PC-3 (cell line): Measurements from ENCODE around the gene DCDC1. TPM values are rescaled to one million over a fixed set of nuclear protein-coding genes. Genes with fewer than 3 reads are reported as not detected.

Experiments
- ATAC-seq: fragments of 200-7000 bp; cut with Tn5 transposase; 2 replicates; pipeline ENCODE4 v1.9.1; 2020; ENCODE audit warnings: mild to moderate bottlenecking, moderate library complexity
- BruUV-seq: library from RNA; stranded (reverse); fragments of 400-500 nt; replicated peaks from 2 replicates; lab custom pipeline; 2021; lab: Mats Ljungman, UMichigan
- CTCF ChIA-PET: fragments of 300-600 bp; sonication (Branson Sonifier 250); formaldehyde crosslinking; loops from one replicate; lab custom pipeline; 2022; ENCODE audit warnings: antibody characterized with exemption; lab: Charles Lee
- POLR2A ChIA-PET: fragments of 300-600 bp; sonication (Branson Sonifier 250); formaldehyde crosslinking; loops from one replicate; lab custom pipeline; 2022; ENCODE audit warnings: antibody characterized with exemption; ENCODE audit not compliant: unreplicated experiment; lab: Charles Lee
- DNase-seq: peaks from one replicate; pipeline ENCODE4 v3.0.0-alpha.2; 2015
- H2AFZ ChIP-seq: fragments of 300-600 bp; sonication (generic); 2 replicates; pipeline ENCODE4 v1.6.0; 2016; ENCODE audit warnings: antibody characterized with exemption, low read length
- H3F3A ChIP-seq: fragments of 300-600 bp; sonication (generic); one replicate; pipeline ENCODE4 v1.6.0; 2017; ENCODE audit warnings: antibody characterized with exemption, low read length, control low read depth, mild to moderate bottlenecking; ENCODE audit not compliant: unreplicated experiment
- H3K27ac ChIP-seq: fragments of 300-600 bp; sonication (generic); 2 replicates; pipeline ENCODE4 v1.5.1; 2016; ENCODE audit warnings: mild to moderate bottlenecking, low read length
- H3K27me3 ChIP-seq: fragments of 300-600 bp; sonication (generic); 2 replicates; pipeline ENCODE4 v1.6.1; 2016; ENCODE audit warnings: low read length, mixed read lengths
- H3K36me3 ChIP-seq: fragments of 300-600 bp; sonication (generic); 2 replicates; pipeline ENCODE4 v1.6.1; 2016; ENCODE audit warnings: low read depth, mixed run types, low read length, mixed read lengths
- H3K4me1 ChIP-seq: fragments of 300-600 bp; sonication (generic); 2 replicates; pipeline ENCODE4 v1.5.1; 2016; ENCODE audit warnings: low read length; ENCODE audit not compliant: insufficient read depth
- H3K4me2 ChIP-seq: fragments of 300-600 bp; sonication (generic); 2 replicates; pipeline ENCODE4 v1.6.0; 2016; ENCODE audit warnings: low read length
- H3K4me3 ChIP-seq: fragments of 300-600 bp; sonication (generic); 2 replicates; pipeline ENCODE4 v1.5.1; 2016; ENCODE audit warnings: mild to moderate bottlenecking, low read length, mixed read lengths
- H3K79me2 ChIP-seq: fragments of 300-600 bp; sonication (generic); 2 replicates; pipeline ENCODE4 v1.6.1; 2017; ENCODE audit warnings: low read length, mixed read lengths
- H3K9ac ChIP-seq: fragments of 300-600 bp; sonication (generic); 2 replicates; pipeline ENCODE4 v1.6.0; 2016; ENCODE audit warnings: mild to moderate bottlenecking, low read length
- H3K9me2 ChIP-seq: fragments of 300-600 bp; sonication (generic); replicated peaks from 2 replicates; pipeline ENCODE4 v1.6.1; 2016; ENCODE audit warnings: mixed run types, low read length, mixed read lengths
- H3K9me3 ChIP-seq: fragments of 300-600 bp; sonication (generic); 2 replicates; pipeline ENCODE4 v1.6.1; 2016; ENCODE audit warnings: low read length, mixed read lengths
- H4K20me1 ChIP-seq: fragments of 300-600 bp; sonication (generic); 2 replicates; pipeline ENCODE4 v1.6.1; 2016; ENCODE audit warnings: low read length, mixed read lengths
- EZH2 ChIP-seq: fragments of 300-600 bp; sonication (generic); IDR thresholded peaks from one replicate; pipeline ENCODE4 v1.6.1; 2017; ENCODE audit warnings: antibody characterized with exemption, mild to moderate bottlenecking, low read length; ENCODE audit not compliant: unreplicated experiment
- EZH2phosphoT487 ChIP-seq: fragments of 300-600 bp; sonication (generic); IDR thresholded peaks from 2 replicates; pipeline ENCODE4 v1.6.1; 2018; ENCODE audit warnings: mild to moderate bottlenecking, antibody characterized with exemption, low read length, borderline replicate concordance
- intact Hi-C: fragments of 100-400 bp; cut with micrococcal nuclease; formaldehyde crosslinking; loops from 2 replicates; pipeline ENCODE4 v1.9.0; 2023
- total RNA-seq: library from RNA; depleted of rRNA; stranded (reverse); fragments of >200 nt; gene quantifications from 2 replicates; pipeline ENCODE4 v1.2.3, GENCODE V29; 2014
- TF ChIP-seq, protein P1 (sequence below): fragments of 300-600 bp; sonication (generic); conservative IDR thresholded peaks from 2 replicates; pipeline ENCODE4 v1.5.1; 2017; ENCODE audit warnings: antibody characterized with exemption, low read depth, mild to moderate bottlenecking, low read length

The DCDC1 gene
- total RNA-seq, 1 experiment from 2014 or later, result not detected

- ATAC-seq (no peak), DNase-seq (no peak)
- Histone ChIP-seq H3F3A (no peaks in the 10 kb centered on the region), H3K79me2 (no peaks in the 10 kb centered on the region), H3K4me1 (no peaks in the 10 kb centered on the region), H3K9ac (no peak overlapping the region), H3K36me3 (no peaks in the 10 kb centered on the region), H3K4me2 (no peak overlapping the region), H3K9me2 (no peaks in the 10 kb centered on the region), H3K27me3 (peaks cover 17% of the 10 kb centered on the region), H2AFZ (no peak overlapping the region), H4K20me1 (no peaks in the 10 kb centered on the region), H3K9me3 (no peaks in the 10 kb centered on the region), H3K4me3 (no peak overlapping the region), H3K27ac (no peak overlapping the region)
- TF ChIP-seq, protein P1, sequence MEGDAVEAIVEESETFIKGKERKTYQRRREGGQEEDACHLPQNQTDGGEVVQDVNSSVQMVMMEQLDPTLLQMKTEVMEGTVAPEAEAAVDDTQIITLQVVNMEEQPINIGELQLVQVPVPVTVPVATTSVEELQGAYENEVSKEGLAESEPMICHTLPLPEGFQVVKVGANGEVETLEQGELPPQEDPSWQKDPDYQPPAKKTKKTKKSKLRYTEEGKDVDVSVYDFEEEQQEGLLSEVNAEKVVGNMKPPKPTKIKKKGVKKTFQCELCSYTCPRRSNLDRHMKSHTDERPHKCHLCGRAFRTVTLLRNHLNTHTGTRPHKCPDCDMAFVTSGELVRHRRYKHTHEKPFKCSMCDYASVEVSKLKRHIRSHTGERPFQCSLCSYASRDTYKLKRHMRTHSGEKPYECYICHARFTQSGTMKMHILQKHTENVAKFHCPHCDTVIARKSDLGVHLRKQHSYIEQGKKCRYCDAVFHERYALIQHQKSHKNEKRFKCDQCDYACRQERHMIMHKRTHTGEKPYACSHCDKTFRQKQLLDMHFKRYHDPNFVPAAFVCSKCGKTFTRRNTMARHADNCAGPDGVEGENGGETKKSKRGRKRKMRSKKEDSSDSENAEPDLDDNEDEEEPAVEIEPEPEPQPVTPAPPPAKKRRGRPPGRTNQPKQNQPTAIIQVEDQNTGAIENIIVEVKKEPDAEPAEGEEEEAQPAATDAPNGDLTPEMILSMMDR, result no peak
- TF ChIP-seq EZH2, result no peak
- TF ChIP-seq EZH2phosphoT487, result no peak
- intact Hi-C loops, result no loop called here
- ChIA-PET CTCF (no interaction called here), POLR2A (no interaction called here)
- no TSS peak for BruUV-seq
Measured at GRCh38 chr11:31096191-31096805, 273.2 kb downstream of the DCDC1 start.

GRCh38 chr11:31092638-31093037 lies 276.9 kb downstream of the DCDC1 start:
- Histone ChIP-seq H3K9ac (no peak overlapping the region), H3K79me2 (no peaks in the 10 kb centered on the region), H3K9me3 (peaks cover 11% of the 10 kb centered on the region), H3K4me1 (no peaks in the 10 kb centered on the region), H3K9me2 (no peaks in the 10 kb centered on the region), H3K4me2 (no peak overlapping the region), H4K20me1 (no peaks in the 10 kb centered on the region), H3K27me3 (no peaks in the 10 kb centered on the region), H2AFZ (no peak overlapping the region), H3K4me3 (no peak overlapping the region), H3K36me3 (no peaks in the 10 kb centered on the region), H3F3A (no peaks in the 10 kb centered on the region), H3K27ac (no peak overlapping the region)
- TF ChIP-seq, protein P1, result no peak
- TF ChIP-seq EZH2 (no peak), EZH2phosphoT487 (no peak)
- DNase-seq (no peak), ATAC-seq (no peak)
- intact Hi-C loops, result no loop called here
- POLR2A ChIA-PET, result no interaction called here
- CTCF ChIA-PET, result no interaction called here
- BruUV-seq, result no TSS peak

DNA sequence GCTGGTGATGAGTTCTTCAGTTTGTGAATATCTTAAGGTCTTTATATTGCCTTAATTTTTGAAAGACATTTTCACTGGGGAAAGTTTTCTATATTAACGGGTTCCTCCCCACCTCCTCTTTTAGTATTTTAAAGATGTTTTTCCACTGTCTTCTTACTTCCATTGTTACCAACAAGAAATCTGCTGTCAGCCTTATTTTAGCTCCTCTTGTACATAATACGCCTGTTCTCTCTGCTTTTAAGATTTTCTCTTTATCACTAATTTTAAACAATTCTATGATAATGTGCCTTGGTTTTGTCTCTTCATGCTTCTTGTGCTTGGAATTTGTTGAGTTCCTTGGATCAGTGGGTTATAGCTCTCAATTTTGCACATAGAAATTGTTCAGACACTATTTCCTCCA lies 280.4 kb downstream of the DCDC1 start:
- no peaks in the 10 kb centered on the region for H3F3A ChIP-seq
- POLR2A ChIA-PET, result no interaction called here
- no peaks in the 10 kb centered on the region for H3K36me3 ChIP-seq
- H3K4me1 ChIP-seq, result no peaks in the 10 kb centered on the region
- no peaks in the 10 kb centered on the region for H3K79me2 ChIP-seq
- no peak overlapping the region for H3K4me2 ChIP-seq
- H3K27me3 ChIP-seq, result no peaks in the 10 kb centered on the region
- H4K20me1 ChIP-seq, result no peaks in the 10 kb centered on the region
- peaks cover 11% of the 10 kb centered on the region for H3K9me3 ChIP-seq
- H3K4me3 ChIP-seq, result no peak overlapping the region
- ATAC-seq, result no peak
- no TSS peak for BruUV-seq
- H2AFZ ChIP-seq, result no peak overlapping the region
- no peak overlapping the region for H3K9ac ChIP-seq
- H3K9me2 ChIP-seq, result no peaks in the 10 kb centered on the region
- CTCF ChIA-PET, result no interaction called here
- TF ChIP-seq, protein P1, result no peak
- no peak for TF ChIP-seq EZH2
- TF ChIP-seq EZH2phosphoT487, result no peak
- DNase-seq, result no peak
- no peak overlapping the region for H3K27ac ChIP-seq
- intact Hi-C loops, result no loop called here
